HG03558 (cell line): Measurements from ENCODE around the gene LENG9.
"Not testable (repeated sequence)": the region's sequence is repeated elsewhere in the genome, so short reads cannot be mapped to it uniquely, and the experiment has no call there.

Experiments used
- ATAC-seq: cut with Tn5 transposase; IDR thresholded peaks from one replicate; pipeline ENCODE4 v1.9.1; 2021; ENCODE audit warnings: moderate number of reproducible peaks; ENCODE audit not compliant: unreplicated experiment; ENCODE audit errors: extremely low read depth

The LENG9 gene

DNA sequence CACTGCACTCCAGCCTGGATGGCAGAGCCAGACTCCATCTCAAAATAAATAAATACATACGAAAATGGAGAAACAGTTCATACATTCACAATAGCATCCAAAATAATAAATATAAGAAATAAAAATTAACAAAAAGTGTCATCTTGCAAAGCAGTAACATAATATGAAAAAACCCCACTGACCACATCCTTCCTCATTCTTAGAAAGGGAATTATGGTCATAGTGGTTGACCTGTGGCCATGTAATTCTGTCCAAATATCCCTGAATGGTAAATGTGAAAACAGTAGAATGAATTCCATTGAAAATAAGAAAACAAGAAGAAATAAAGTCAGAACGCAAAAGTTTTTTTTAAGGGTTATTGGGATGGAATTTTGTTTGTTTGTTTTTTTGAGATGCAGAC lies 16.5 kb upstream of the LENG9 start:
- no peak for ATAC-seq

DNA sequence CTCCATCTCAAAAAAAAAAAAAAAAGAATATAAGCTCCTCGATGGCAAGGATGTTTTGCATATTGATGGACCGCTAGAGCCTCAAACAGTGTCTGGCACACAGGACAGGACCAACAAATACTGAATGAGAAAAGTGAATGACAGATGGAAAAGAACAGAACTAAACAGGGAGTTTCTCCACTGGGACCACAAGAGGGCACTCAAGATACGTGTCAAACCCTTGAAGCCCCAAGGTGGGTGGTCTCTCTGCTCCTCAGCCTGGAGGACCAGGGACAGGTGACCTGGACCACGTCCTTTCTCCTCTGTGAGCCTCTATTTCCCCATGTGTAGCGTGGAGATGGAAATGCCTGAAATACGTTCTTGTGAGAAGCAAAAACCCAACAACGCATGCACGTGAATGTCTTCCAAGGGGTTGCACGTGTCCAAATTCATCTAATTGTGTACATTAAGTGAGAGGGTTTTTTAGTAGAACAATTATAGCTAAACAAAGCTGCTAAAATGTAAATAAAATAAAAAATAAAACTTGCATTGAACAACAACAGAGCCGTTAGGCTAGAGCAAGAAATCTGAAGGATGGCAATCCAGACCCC lies 15.2 kb upstream of the LENG9 start:
- ATAC-seq, result no peak

GRCh38 chr19:54477650-54478049 lies 14.1 kb upstream of the LENG9 start:
- no peak for ATAC-seq

- ATAC-seq, result no peak
These were observed 12.1 kb upstream of the LENG9 start for GRCh38 chr19:54475706-54476105.

GRCh38 chr19:54473892-54474372 lies 10.4 kb upstream of the LENG9 start:
- no peak for ATAC-seq

DNA sequence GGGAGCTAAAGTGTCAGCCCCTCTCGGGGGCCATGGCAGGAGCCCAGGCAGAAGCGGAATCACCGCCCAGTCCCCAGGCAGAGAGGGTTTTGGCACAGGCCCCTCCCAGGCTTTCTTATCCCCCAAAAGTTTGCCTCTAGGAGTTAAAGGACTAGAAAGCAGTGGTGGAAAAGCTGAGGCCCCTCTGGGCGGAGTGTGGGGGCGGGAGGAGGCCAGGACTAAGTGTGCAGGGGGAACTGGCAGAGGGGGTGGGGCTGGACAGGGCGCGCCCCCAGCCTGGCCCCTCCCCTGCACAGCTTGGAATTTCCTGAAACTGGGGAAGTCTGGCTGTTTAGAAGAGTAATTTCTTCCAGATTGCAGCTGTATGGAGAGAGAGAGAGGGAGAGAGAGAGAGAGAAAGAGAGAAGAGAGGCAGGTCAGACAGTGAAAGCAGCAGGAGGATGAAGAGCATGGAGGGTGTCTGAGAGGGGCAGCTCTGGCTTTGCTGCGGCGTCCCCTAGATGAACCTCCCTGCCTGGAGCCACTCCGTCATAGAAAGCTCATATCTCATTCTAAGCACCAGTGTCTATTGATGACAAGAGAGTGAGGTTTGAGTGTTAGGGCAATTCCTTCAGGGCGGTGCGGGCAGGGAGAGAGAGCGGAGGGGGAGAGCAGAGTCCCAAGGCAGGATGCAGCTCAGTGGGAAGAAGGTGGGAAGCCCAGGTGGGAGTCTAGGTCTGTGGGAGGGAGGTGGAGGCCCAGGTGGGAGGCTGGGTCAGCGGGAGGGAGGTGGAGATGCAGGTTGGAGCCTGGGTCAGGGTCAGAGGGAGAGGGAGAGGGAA lies 9.7 kb upstream of the LENG9 start, which contains the start of gene CDC42EP5:
Gene CDC42EP5 (minus strand): TSS at position 226 of the 821 bp plus-strand sequence. CDS start 7,749 bp downstream, outside the sequence.
- no peak for ATAC-seq

DNA sequence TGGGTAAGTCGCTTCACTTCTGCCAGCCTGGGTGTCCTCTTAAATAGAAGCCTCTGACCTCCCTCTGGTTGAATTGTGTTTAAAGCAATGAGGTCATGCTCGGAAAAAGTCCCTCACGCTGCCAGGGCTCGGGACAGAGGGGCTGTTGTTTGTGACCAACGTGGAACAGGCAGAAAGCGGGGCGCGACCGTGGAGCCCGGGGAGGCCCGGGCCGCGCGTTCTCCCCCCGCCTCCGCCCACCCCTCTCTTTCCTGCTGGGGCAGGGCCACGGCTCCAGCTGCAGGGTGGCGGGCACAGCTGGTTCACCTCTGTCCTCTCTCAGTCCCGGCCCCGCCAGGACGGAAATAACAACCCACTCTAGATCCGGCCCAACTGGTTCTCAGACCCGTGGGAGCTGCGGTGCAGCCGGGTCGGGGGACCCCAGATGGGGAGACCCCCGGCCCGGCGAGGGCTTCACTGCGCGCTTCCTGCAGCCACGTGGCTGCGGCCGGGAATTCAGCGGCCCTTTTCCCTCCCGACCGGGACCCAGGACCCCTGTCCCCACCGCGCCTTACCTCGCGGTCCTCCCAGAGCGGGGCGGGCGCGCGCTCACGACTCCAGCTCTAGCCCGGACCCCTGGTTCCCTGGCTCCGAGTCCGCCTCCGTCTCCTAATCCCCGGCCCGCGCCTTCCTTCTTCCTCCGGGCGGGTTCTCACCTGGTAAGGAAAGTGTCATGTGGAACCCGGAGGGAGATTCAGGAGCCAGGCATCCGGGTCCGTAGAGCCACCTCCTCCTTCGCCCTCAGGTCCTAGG lies 7.6 kb upstream of the LENG9 start:
- ATAC-seq, result no peak

DNA sequence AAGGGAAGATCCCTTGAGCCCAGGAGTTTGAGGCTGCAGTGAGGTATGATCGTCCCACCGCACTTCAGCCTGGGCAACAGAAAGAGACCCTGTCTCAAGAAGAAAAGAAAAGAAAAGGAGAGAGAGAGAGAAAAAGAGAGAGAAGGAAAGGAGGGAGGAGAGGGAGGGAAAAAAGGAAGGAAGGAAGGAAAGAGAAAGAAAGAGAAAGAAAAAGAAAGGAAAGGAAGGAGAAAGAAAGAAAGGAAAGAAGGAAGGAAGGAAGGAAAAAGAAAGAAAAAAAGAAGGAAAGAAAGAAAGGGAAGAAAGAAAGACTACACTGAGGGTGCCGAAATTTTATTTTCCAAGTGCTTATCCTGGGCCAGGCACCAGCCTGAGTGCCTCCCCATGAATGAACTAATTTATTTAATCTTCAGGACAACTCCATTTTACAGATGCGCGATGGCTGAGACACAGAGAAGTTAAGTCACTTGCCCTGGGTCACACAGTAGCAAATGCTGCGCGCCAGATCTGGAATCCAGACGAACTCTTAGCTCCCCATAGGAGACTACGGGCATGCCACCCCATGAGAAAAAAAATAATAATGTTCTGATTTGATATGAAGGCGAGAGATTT lies 6.8 kb upstream of the LENG9 start:
- ATAC-seq, result no peak

DNA sequence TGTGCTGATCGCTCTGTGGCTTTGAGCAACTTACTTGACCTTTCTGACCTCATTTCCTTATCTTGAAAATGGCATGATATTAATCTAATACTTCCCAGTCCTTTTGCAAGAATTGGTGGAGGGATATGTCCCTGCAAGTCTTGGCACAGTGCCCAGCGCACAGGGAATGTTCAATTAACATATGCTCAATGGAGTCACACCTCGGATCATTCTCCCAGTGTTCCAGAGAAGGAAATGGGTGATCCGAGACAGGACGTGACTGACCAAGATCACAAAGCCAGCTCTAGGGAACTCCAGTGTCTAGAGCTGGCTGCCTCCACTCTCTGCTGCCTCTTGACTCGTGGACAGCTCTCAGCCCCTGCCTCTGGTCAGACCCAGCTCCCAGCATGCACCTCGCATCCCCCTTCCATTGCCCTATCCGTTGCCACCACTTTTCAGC lies 5.9 kb upstream of the LENG9 start:
- ATAC-seq, result no peak

DNA sequence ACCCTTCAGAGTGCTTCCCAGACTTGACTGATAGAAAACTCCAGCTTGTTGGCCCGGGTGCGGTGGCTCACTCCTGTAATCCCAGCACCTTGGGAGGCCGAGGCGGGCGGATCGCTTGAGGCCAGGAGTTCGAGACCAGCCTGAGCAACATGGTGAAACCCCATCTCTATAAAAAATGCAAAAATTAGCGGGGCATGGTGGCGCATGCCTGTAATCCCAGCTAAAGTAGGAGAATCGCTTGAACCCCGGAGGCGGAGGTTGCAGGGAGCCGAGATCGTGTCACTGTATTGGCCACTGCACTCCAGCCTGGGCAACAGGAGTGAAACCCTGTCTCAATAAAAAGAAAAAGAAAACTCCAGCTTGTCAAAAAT lies 2.5 kb upstream of the LENG9 start:
- ATAC-seq, result not testable (repeated sequence)

DNA sequence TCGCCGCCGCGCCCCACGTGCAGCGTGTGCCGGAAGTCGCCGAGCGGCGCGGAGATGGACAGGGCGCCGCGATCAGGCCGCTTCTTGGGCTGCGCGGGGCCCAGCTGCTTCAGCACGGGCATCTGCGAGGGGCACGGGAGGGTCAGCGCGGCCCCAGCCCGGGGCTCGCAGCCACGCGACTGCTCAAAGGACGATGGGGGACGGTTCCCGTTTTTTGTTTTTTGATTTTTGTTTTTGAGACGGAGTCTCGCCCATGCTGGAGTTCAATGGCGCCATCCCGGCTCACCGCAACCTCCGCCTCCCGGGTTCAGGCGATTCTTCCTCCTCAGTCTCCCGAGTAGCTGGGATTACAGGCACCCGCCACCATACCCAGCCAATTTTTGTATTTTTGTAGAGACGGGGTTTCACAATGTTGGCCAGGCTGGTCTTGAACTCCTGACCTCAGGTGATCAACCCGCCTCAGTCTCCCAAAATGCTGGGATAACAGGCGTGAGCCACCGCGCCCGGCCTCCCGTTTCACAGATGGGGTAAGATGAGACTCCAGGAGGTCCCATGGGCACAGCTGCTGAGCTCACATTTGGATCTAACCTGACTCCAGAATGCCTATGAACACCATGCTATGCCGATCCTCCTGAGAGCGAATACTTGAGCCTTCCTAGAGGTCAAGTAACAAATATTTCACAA lies 2.0 kb upstream of the LENG9 start:
- no peak for ATAC-seq

DNA sequence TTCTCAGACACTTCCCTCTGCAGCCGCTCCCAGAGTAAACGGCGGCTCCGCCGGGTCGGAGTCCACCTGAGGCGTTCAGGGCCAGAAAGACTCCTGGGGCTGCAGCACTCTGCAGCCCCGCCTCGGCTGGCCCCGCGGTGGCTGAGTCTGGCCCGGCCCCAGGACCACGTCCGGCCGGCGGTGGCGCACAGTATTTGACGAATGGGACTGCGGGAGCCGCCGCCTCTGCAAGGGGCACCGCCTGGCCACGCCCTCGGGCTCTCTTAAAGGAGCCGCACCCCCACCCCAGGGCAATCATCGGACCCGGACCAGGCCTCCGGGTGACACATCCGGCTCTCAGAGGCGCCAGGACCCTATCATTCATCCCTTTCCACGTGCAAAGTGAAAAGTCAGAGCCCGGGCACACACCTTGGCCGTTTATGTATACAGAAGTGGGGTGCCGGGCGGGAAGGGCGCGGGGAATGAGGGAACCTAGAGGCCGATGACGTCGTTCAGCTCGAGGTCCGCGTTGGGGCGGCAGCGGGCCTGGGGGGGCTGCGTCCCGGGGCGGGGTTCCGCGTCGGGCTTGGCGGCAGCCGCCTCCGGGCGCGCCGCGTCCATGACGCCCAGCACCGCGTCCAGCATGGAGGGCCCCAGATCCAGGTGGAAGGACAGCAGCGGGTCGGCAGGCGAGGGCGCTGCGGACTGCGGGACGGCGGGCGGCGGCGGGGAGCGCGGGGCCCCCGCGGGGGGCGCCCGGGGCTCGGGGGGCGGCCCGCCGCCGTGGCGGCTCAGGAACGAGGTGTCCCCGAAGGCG lies 1.2 kb upstream of the LENG9 start:
- peak; percentile 23 for ATAC-seq

- ATAC-seq, result peak; percentile 22
These were observed 559 bp upstream of the LENG9 start for GRCh38 chr19:54464044-54464629.

DNA sequence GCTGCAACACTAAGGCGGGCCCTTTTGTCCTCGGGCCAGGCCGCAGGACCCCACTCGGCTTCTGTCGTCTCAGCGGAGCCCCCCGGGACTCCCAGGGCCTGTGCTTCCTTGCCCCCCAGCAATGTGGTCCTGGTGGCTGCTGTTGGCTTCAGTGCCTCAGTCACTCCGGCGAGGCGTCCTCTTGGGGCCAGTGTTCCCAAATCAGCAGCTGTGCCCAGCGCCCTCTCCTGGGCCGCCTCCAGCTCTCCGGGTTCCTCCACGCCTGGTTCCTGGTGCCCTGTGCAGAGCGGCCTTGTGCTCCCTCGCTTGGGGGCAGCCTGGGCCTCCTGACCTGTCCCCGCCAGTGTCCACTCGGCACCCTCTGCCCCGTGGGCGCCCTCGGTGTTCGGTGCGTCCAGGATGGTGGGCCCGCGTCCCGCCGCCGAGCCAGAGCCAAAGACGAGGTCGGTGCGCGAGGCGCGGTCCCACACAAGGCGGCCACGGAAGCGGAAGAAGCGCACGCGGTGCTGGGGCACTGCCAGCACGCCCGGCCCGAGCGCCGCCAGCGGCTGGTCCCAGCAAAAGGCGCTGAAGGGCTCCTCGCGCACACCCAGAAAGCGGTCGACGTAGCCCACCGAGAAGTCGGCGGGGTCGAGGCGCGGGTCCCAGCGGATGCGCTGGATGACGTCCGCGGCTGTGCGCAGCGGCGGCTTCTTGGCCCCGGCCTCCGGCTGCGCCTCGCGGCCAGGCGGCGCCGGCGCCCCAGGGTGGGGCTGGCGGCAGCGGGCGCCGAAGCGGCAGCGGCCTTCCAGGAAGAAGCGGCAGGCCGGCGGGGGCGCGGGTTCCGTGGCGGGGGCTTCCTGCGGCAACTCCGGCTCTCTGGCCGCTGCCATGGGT lies 685 bp downstream of the LENG9 start:
- peak; percentile 5 for ATAC-seq

DNA sequence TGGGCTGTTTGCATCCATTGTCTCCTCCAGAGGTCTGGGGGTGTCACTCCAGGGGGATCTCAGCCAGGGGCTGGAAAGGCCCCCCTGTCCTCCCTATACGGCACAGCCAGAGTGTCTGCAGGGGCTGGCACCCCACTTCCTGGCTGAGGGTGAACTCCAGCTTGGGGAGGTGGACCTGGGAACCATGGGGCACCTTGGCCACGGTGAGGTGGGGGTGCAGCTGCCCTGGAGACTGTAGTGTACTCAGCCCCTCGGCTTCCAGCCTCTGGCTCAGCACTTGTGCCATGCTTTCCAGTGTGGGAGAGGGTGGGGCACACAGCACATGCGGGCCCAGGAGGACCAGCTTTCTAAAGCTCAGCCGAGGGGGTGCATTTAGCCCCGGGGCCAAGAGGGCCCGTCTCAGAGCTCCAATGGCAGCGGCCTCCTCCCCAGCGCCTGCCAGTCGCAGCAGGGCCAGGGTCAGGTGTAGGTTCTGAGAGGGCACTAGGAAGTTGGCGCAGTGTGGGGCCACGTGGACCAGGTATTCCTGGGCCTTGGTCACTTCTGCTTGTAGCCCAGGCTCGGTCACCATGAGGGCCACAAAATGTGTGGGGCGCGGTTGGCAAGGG lies 1.4 kb downstream of the LENG9 start:
- ATAC-seq, result no peak

DNA sequence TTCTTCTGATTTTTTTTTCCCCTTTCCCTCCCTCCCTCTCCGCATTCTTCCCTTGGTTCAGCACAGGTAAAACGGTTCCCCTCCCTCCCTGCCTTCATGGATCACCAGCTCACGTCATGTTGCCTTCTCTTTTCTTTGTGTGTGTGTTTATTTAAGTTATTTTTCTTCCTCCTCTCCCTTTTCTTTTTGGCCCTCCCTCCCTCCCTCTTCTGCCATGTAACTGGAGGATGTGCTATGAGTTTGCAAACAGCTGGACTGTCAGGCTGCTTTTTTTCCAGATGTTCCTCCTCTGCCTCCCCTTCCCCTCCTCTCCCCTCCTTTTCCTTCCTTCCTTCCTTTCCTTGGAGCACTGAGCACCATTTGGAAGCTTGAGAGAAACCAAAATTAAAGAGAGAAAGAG lies 2.0 kb downstream of the LENG9 start:
- ATAC-seq, result no peak

GRCh38 chr19:54461210-54461609 lies 2.4 kb downstream of the LENG9 start:
- ATAC-seq, result no peak
